Activated T-cell treated with anti-CD3 and anti-CD28 coated beads, Interleukin-2, amount 50 U/mL, for 4 hours (primary cell): Measurements from ENCODE around the gene AFDN. TPM values are rescaled to one million over a fixed set of nuclear protein-coding genes. Genes with fewer than 3 reads are reported as not detected.

Source experiments
- ATAC-seq, 2 donors: fragments of 200-7000 bp; cut with Tn5 transposase; one replicate each; pipeline ENCODE4 v1.10.0; 2021
- DNase-seq: peaks from one replicate; pipeline ENCODE4 v3.0.0-alpha.2; 2020
- H3K27me3 Mint-ChIP-seq: one replicate; pipeline ENCODE4 v1.8.0; 2021; ENCODE audit warnings: low read depth, mixed read lengths
- H3K36me3 Mint-ChIP-seq: one replicate; pipeline ENCODE4 v1.8.0; 2022; ENCODE audit warnings: mixed read lengths; ENCODE audit not compliant: insufficient read depth
- H3K4me1 Mint-ChIP-seq: one replicate; pipeline ENCODE4 v1.8.0; 2021; ENCODE audit warnings: low read depth, mixed read lengths
- H3K4me3 Mint-ChIP-seq: one replicate; pipeline ENCODE4 v1.8.0; 2021; ENCODE audit warnings: mild to moderate bottlenecking, moderate library complexity, mixed read lengths
- H3K9me3 Mint-ChIP-seq: one replicate; pipeline ENCODE4 v1.8.0; 2021; ENCODE audit warnings: mixed read lengths
- total RNA-seq, 3 donors: library from RNA; stranded (reverse); gene quantifications; one replicate each; pipeline ENCODE4 v1.2.1, GENCODE V29; 2021

The AFDN gene
- total RNA-seq, 3 donors from 2014 or later = 12.8 to 29.1 (median 17.9) TPM

- no peaks in the 10 kb centered on the region for H3K4me1 Mint-ChIP-seq
- peaks cover 3% of the 10 kb centered on the region for H3K27me3 Mint-ChIP-seq
- no peak for ATAC-seq
- H3K4me3 Mint-ChIP-seq = no peak overlapping the region
- DNase-seq = no peak
- H3K9me3 Mint-ChIP-seq = no peaks in the 10 kb centered on the region
- peaks cover 12% of the 10 kb centered on the region for H3K36me3 Mint-ChIP-seq
Observed at GRCh38 chr6:167881327-167881726, 54.6 kb downstream of the AFDN start.

DNA sequence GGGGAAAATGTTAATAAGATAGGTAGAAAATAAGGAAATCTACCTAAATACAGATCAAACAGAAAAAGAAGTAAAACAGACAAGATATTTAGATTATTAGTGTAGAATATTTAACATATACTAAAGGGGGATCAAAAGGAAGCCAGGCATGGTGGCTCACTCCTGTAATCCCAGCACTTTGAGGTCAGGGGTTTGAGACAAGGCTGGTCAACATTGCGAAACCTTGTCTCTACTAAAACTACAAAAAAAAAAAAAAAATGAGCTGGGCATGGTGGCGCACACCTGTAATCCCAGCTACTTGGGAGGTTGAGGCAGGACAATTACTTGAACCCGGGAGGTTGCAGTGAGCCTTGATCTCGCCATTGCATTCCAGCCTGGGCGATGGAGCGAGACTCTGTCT is 55.5 kb downstream of the AFDN start:
- DNase-seq (no peak), ATAC-seq (no peak)
- H3K27me3 Mint-ChIP-seq = peaks cover 1% of the 10 kb centered on the region
- H3K4me3 Mint-ChIP-seq = no peak overlapping the region
- H3K4me1 Mint-ChIP-seq = no peaks in the 10 kb centered on the region
- H3K9me3 Mint-ChIP-seq = no peaks in the 10 kb centered on the region
- H3K36me3 Mint-ChIP-seq = peaks cover 12% of the 10 kb centered on the region

GRCh38 chr6:167888098-167888497 is 61.4 kb downstream of the AFDN start:
- DNase-seq = no peak
- peaks cover 2% of the 10 kb centered on the region for H3K36me3 Mint-ChIP-seq
- no peak overlapping the region for H3K4me3 Mint-ChIP-seq
- no peaks in the 10 kb centered on the region for H3K4me1 Mint-ChIP-seq
- no peaks in the 10 kb centered on the region for H3K9me3 Mint-ChIP-seq
- ATAC-seq = no peak
- H3K27me3 Mint-ChIP-seq = peaks cover 1% of the 10 kb centered on the region

DNA sequence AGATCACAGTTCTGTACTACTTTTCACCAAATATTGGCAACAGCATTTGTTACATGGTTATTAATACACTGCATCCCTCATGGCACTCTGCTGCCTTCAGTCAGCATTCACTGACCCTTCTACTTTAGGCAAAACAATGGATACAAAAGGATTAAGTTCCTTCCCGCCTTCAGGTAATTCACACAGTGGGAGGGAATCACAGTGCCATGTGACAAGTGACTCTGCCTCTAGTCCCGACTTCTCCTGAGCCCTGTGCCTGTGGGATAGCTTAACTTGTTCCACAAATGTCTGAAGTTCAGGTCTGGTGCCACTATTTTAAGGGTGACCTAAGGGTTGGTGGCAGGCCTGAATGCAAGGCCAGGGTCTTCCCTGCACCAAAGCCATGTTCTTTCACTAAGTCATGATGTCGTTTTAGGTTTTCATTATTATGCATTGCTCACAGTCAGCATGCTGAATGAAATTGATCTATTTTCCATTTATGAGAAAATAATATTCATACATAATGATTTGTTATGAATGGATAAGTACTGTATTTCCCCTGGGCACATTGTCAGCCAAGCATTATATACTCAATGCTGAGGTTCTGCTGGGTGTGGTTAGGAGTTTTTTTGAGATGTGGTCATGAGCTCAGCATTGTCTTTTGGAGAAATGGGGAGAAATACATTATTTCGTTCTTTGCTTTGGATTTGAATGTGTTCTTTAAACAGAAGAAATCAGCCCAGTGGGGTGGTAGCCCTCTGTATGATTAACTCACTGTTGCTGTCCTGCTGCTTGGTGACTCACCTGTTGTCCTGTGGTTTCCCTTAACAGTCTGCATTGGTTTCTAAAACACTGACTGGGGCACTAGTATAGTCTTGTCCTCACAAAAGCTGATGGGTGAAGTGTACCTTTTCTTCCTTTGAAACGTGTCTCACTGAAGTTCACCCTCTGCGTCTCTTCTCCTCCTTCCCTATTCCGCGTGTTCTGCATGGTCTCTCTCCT is 66.4 kb downstream of the AFDN start:
- no peak for DNase-seq
- no peaks in the 10 kb centered on the region for H3K36me3 Mint-ChIP-seq
- no peaks in the 10 kb centered on the region for H3K4me1 Mint-ChIP-seq
- no peak for ATAC-seq
- no peaks in the 10 kb centered on the region for H3K27me3 Mint-ChIP-seq
- no peaks in the 10 kb centered on the region for H3K9me3 Mint-ChIP-seq
- H3K4me3 Mint-ChIP-seq = no peak overlapping the region

DNA sequence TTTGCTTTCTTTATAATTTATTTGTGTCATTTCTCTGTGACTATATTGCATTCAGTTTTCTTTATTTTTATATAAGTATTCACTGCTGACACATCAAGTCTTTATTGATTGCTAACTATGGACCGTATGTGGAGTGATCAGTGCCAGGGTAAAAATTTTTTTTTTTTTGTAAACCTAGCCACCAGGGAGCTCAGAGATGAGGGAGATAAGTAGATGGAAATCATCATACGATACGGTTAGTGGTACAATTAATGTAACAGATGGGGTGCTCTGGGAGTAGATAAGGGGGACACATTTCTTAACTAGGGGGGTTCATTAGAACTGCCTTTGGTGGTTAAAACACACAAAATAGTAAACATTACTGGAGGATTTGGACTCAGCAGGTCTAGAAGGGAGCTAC is 68.3 kb downstream of the AFDN start:
- ATAC-seq = no peak
- H3K4me1 Mint-ChIP-seq = no peaks in the 10 kb centered on the region
- H3K27me3 Mint-ChIP-seq = no peaks in the 10 kb centered on the region
- no peak for DNase-seq
- no peaks in the 10 kb centered on the region for H3K9me3 Mint-ChIP-seq
- H3K4me3 Mint-ChIP-seq = no peak overlapping the region
- no peaks in the 10 kb centered on the region for H3K36me3 Mint-ChIP-seq

- H3K9me3 Mint-ChIP-seq = no peaks in the 10 kb centered on the region
- H3K36me3 Mint-ChIP-seq = no peaks in the 10 kb centered on the region
- DNase-seq (no peak), ATAC-seq (no peak)
- H3K4me3 Mint-ChIP-seq = no peak overlapping the region
- no peaks in the 10 kb centered on the region for H3K27me3 Mint-ChIP-seq
- no peaks in the 10 kb centered on the region for H3K4me1 Mint-ChIP-seq
Observed at GRCh38 chr6:167896648-167897047, 69.9 kb downstream of the AFDN start.

GRCh38 chr6:167898673-167899311 is 72.1 kb downstream of the AFDN start:
- DNase-seq = no peak

GRCh38 chr6:167904791-167905190 is 78.1 kb downstream of the AFDN start:
- Mint-ChIP-seq H3K9me3 (no peaks in the 10 kb centered on the region), H3K36me3 (no peaks in the 10 kb centered on the region), H3K27me3 (peaks cover 1% of the 10 kb centered on the region), H3K4me3 (no peak overlapping the region), H3K4me1 (no peaks in the 10 kb centered on the region)
- ATAC-seq = no peak
- DNase-seq = no peak

More at GRCh38 chr6:167898673-167899311, 72.1 kb downstream of the AFDN start:
- H3K4me1 Mint-ChIP-seq = no peaks in the 10 kb centered on the region
- no peaks in the 10 kb centered on the region for H3K36me3 Mint-ChIP-seq
- no peaks in the 10 kb centered on the region for H3K27me3 Mint-ChIP-seq
- no peaks in the 10 kb centered on the region for H3K9me3 Mint-ChIP-seq
- H3K4me3 Mint-ChIP-seq = no peak overlapping the region
- no peak for ATAC-seq

GRCh38 chr6:167906899-167907298 is 80.2 kb downstream of the AFDN start:
- H3K9me3 Mint-ChIP-seq = no peaks in the 10 kb centered on the region
- H3K4me3 Mint-ChIP-seq = no peak overlapping the region
- no peak for DNase-seq
- peaks cover 1% of the 10 kb centered on the region for H3K27me3 Mint-ChIP-seq
- no peaks in the 10 kb centered on the region for H3K4me1 Mint-ChIP-seq
- no peak for ATAC-seq
- H3K36me3 Mint-ChIP-seq = no peaks in the 10 kb centered on the region

DNA sequence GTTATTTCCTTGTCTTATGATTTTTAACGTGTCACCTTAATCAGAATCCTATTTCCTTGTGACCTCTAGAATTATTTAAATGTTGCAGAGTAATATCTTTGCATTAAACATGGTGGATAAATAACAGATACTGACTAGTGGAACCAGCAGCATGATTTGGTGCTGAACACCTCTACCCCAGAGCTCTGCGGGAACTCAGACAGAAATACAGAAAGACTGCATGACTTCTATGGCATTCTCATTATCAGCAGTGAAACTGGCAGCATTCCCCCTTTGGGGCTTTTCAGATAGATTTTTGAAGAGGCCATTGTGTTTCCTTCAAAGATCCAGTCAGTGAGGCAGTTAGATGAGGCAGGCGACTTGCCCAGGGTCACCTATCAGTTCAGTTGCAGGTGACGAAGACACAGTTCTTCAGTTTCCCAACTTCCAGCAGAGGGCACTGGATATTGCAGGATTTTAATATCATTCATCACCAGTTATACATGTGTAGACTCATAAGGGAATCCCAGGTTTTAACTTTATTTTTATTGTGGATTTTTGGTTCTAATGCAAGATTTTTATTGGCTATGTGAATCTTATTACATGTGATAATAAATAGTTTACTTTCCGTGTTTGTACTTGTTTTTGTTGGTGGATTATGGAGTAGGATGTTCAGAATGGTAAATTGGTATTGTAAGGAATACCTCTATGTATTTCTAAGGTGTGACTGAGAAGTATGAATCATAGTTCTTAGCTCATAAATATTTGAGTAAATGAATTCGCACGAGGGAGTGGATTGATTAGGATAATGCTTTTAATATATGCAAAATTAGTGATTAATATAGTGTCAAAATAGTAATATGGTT is 81.3 kb downstream of the AFDN start:
- H3K4me3 Mint-ChIP-seq = no peak overlapping the region
- no peaks in the 10 kb centered on the region for H3K9me3 Mint-ChIP-seq
- no peaks in the 10 kb centered on the region for H3K4me1 Mint-ChIP-seq
- no peak for DNase-seq
- H3K36me3 Mint-ChIP-seq = no peaks in the 10 kb centered on the region
- H3K27me3 Mint-ChIP-seq = peaks cover 1% of the 10 kb centered on the region
- no peak for ATAC-seq

DNA sequence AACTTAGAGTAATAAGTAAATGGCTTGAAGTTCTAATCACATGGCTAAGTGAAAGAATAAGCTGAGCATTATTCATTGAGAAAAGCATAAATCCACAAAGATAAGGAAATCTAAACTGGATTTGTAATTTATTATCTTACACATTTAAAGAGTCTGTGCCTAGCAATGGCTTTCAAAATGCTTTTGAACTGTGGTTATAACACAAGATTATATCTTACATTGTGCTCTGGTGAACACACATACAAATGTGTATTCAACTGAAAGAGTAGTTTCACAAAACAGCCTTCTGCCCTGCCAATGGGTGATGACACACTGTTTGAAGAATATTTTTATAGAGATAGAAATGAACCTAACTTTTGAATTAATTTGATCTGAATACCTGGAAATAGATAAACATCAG is 83.3 kb downstream of the AFDN start:
- Mint-ChIP-seq H3K27me3 (peaks cover 1% of the 10 kb centered on the region), H3K36me3 (peaks cover 4% of the 10 kb centered on the region), H3K4me3 (no peak overlapping the region), H3K9me3 (no peaks in the 10 kb centered on the region), H3K4me1 (no peaks in the 10 kb centered on the region)
- DNase-seq (no peak), ATAC-seq (no peak)

- Mint-ChIP-seq H3K4me3 (no peak overlapping the region), H3K27me3 (peaks cover 1% of the 10 kb centered on the region), H3K9me3 (no peaks in the 10 kb centered on the region), H3K4me1 (no peaks in the 10 kb centered on the region), H3K36me3 (peaks cover 4% of the 10 kb centered on the region)
- ATAC-seq = no peak
- DNase-seq = no peak
Observed at GRCh38 chr6:167910652-167911051, 83.9 kb downstream of the AFDN start.

DNA sequence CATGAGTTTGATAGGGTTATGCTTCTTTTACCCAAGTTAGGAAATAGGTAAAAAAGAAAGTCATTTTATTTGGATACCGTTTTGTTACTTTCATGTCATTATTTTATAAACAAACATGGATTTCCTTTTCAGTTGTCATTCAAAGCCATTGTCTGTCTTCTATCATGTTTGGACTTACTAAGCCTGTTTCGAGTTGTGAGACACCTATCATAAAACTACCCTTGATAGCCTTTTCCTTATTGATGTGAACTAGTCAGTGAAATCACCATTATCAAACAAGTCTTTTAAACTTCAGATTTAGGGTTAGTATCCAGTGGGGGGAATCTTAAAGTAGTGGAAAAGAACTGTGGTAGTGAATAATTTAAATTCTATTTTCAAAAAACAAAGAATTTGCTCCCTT is 85.8 kb downstream of the AFDN start:
- Mint-ChIP-seq H3K4me3 (no peak overlapping the region), H3K9me3 (no peaks in the 10 kb centered on the region), H3K36me3 (peaks cover 4% of the 10 kb centered on the region), H3K4me1 (no peaks in the 10 kb centered on the region), H3K27me3 (peaks cover 1% of the 10 kb centered on the region)
- ATAC-seq (no peak), DNase-seq (no peak)

GRCh38 chr6:167913699-167914098 is 87.0 kb downstream of the AFDN start:
- Mint-ChIP-seq H3K4me1 (no peaks in the 10 kb centered on the region), H3K9me3 (no peaks in the 10 kb centered on the region), H3K27me3 (no peaks in the 10 kb centered on the region), H3K36me3 (peaks cover 7% of the 10 kb centered on the region), H3K4me3 (no peak overlapping the region)
- ATAC-seq = no peak
- DNase-seq = no peak
